C4-2B (cell line): ENCODE measurements around the gene TMEM156.
A peak's percentile ranks its signal among the peaks of the same experiment; 100 is the strongest.

Experiments used
- H3K27ac ChIP-seq: fragments of 450-650 bp; 2 replicates; pipeline ENCODE4 v1.5.1; 2017
- CTCF ChIP-seq: fragments of 450-650 bp; conservative IDR thresholded peaks from 2 replicates; pipeline ENCODE4 v1.5.1; 2017; ENCODE audit warnings: mild to moderate bottlenecking
- ZFX ChIP-seq: fragments of 450-650 bp; IDR thresholded peaks from 2 replicates; pipeline ENCODE4 v1.6.1; 2017

The TMEM156 gene

GRCh38 chr4:38931125-38931524, 101.1 kb downstream of the TMEM156 start:
- TF ChIP-seq ZFX, result no peak
- TF ChIP-seq CTCF, result no peak
- no peak overlapping the region for H3K27ac ChIP-seq

GRCh38 chr4:38930707-38931106, 101.5 kb downstream of the TMEM156 start:
- no peak overlapping the region for H3K27ac ChIP-seq
- TF ChIP-seq CTCF, result no peak
- no peak for TF ChIP-seq ZFX

GRCh38 chr4:38930204-38930603, 102.0 kb downstream of the TMEM156 start:
- no peak overlapping the region for H3K27ac ChIP-seq
- TF ChIP-seq CTCF (no peak), ZFX (no peak)

- TF ChIP-seq CTCF (no peak), ZFX (no peak)
- no peak overlapping the region for H3K27ac ChIP-seq
These were observed 103.2 kb downstream of the TMEM156 start for GRCh38 chr4:38928974-38929373.

GRCh38 chr4:38928568-38928967, 103.6 kb downstream of the TMEM156 start:
- no peak overlapping the region for H3K27ac ChIP-seq
- TF ChIP-seq ZFX (no peak), CTCF (no peak)

GRCh38 chr4:38926896-38927295, 105.3 kb downstream of the TMEM156 start:
- no peak for TF ChIP-seq ZFX
- TF ChIP-seq CTCF, result no peak
- H3K27ac ChIP-seq, result no peak overlapping the region

GRCh38 chr4:38925492-38926413, 106.5 kb downstream of the TMEM156 start:
- H3K27ac ChIP-seq, result peak overlapping the region; percentile 8; the same call in 1 of the 2 replicates

More at GRCh38 chr4:38925492-38926413, 106.5 kb downstream of the TMEM156 start:
- no peak for TF ChIP-seq CTCF
- TF ChIP-seq ZFX, result no peak
